ENCODE results near the gene SIMC1.
"Not testable (repeated sequence)": the region's sequence is repeated elsewhere in the genome, so short reads cannot be mapped to it uniquely, and the experiment has no call there.

Gene SIMC1

GRCh38 chr5:176237971-176238644, at the start of gene SIMC1:
SIMC1 (plus strand) TSS chr5:176238424; CDS start chr5:176238509, 85 bp downstream.
- DNase-seq (ENCODE audit: low read depth), result not testable (repeated sequence)

GRCh38 chr5:176188506-176189193, 49.6 kb upstream of the SIMC1 start:
- no peak for DNase-seq (ENCODE audit: low read depth)

- DNase-seq (ENCODE audit: low read depth), result no peak
These were observed 48.4 kb upstream of the SIMC1 start for GRCh38 chr5:176189857-176190256.

- no peak for DNase-seq (ENCODE audit: low read depth)
These were observed 47.1 kb upstream of the SIMC1 start for GRCh38 chr5:176190886-176191755.

GRCh38 chr5:176192094-176192721, 46.0 kb upstream of the SIMC1 start:
- DNase-seq (ENCODE audit: low read depth), result no peak

GRCh38 chr5:176192722-176193117, 45.5 kb upstream of the SIMC1 start:
- not testable (repeated sequence) for DNase-seq (ENCODE audit: low read depth)

GRCh38 chr5:176193636-176194035, 44.6 kb upstream of the SIMC1 start:
- DNase-seq (ENCODE audit: low read depth), result not testable (repeated sequence)

- DNase-seq (ENCODE audit: low read depth), result not testable (repeated sequence)
These were observed 43.8 kb upstream of the SIMC1 start for GRCh38 chr5:176194238-176195083.

- DNase-seq (ENCODE audit: low read depth), result not testable (repeated sequence)
These were observed 43.2 kb upstream of the SIMC1 start for GRCh38 chr5:176195084-176195413.

GRCh38 chr5:176195487-176196207, 42.6 kb upstream of the SIMC1 start:
- DNase-seq (ENCODE audit: low read depth), result not testable (repeated sequence)

- not testable (repeated sequence) for DNase-seq (ENCODE audit: low read depth)
These were observed 41.4 kb upstream of the SIMC1 start for GRCh38 chr5:176196781-176197180.

GRCh38 chr5:176197234-176197858, 40.9 kb upstream of the SIMC1 start:
- DNase-seq (ENCODE audit: low read depth), result peak; percentile 72

- not testable (repeated sequence) for DNase-seq (ENCODE audit: low read depth)
These were observed 39.9 kb upstream of the SIMC1 start for GRCh38 chr5:176198299-176198698.

GRCh38 chr5:176198991-176199733, 39.1 kb upstream of the SIMC1 start:
- peak; percentile 8 for DNase-seq (ENCODE audit: low read depth)

- not testable (repeated sequence) for DNase-seq (ENCODE audit: low read depth)
These were observed 38.3 kb upstream of the SIMC1 start for GRCh38 chr5:176199803-176200399.

GRCh38 chr5:176201811-176202210, 36.4 kb upstream of the SIMC1 start:
- DNase-seq (ENCODE audit: low read depth), result no peak

GRCh38 chr5:176203086-176203485, 35.1 kb upstream of the SIMC1 start:
- no peak for DNase-seq (ENCODE audit: low read depth)

GRCh38 chr5:176203535-176203934, 34.7 kb upstream of the SIMC1 start:
- not testable (repeated sequence) for DNase-seq (ENCODE audit: low read depth)

- not testable (repeated sequence) for DNase-seq (ENCODE audit: low read depth)
These were observed 23.7 kb upstream of the SIMC1 start for GRCh38 chr5:176214466-176215021.

All from CMK (cell line).